Skeletal muscle cell (primary cell): ENCODE results near the gene FBXO27.
"Not testable (repeated sequence)": the region's sequence is repeated elsewhere in the genome, so short reads cannot be mapped to it uniquely, and the experiment has no call there.

Source experiments
- DNase-seq: peaks from one replicate; pipeline ENCODE4 v3.0.0-alpha.2; 2010; ENCODE audit warnings: low read depth
- H3K4me3 ChIP-seq: 2 replicates; pipeline ENCODE4 v1.5.1; 2011; ENCODE audit warnings: low read depth, mild to moderate bottlenecking, control low read depth, low read length, moderate library complexity

FBXO27 gene

DNA sequence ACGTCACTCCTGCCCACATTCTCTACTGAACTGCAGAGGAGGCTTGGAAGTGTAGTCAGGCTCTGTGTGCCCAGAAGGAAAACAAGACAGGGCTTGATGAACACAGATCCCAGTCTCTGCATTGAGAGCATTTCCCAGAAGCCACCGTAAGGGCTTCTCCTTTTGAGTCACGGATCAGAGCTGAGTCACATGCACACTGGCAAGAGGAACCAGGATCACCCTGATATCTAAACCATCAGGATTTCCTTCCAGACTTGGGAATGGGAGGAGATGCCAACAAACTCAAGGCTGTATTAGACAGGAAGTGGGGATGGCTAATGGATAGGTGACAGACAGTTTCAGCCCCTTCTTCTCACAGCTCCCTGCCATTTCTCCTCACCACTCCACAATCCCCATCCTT, 39.1 kb downstream of the FBXO27 start:
- no peak for DNase-seq
- no peak overlapping the region for H3K4me3 ChIP-seq

DNA sequence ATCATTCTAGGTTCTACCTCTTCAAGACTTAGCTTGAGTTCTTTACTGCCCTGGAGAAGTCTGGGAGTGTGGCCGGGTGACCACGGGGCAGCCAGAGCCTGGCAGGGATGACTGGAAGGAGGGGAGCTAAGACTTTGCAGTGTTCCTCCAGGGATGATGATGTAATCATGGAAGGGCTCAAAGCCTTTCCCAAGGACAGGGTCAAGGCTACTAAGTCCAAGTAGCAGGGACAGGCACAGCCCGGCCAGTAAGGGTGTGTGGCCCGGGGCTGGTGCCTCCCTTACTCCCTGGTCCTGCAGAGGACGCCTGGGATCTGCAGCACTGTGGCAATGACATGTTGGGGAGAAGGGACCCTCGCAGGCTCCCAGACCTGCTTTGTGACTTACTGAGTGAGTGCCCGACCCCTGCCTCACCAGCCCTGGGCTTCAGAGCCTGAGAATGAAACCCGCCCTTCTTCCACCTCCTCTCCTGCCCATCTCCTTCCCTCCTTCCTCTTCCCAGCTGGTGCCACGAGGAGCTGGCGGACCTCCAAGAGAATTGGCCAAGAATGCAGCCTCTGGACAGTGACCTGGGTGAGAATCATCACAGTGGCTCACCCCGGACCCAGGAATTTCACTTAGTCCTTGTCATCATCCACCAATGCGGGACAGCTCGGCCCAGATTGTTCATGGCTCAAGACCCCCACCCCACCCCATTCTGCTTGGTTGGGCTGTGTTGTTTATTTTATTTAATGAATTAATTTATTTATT, 41.2 kb downstream of the FBXO27 start:
- DNase-seq, result no peak
- H3K4me3 ChIP-seq, result no peak overlapping the region

DNA sequence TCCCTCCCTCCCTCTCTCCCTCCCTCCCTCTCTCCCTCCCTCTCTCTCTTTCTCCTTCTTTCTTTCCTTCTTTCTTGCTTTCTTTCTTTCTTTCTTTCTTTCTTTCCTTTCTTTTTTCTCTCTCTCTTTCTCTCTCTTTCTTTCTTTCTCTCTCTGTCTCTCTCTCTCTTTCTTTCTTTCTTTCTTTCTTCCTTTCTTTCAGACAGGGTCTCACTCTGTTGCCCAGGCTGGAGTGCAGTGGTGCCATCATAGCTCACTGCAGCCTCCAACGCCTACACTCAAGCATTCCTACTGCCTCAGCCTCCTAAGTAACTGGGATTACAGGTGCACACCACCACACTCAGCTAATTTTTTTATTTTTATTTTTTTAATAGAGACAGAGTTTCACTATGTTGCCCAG, 42.7 kb downstream of the FBXO27 start:
- not testable (repeated sequence) for H3K4me3 ChIP-seq, DNase-seq

DNA sequence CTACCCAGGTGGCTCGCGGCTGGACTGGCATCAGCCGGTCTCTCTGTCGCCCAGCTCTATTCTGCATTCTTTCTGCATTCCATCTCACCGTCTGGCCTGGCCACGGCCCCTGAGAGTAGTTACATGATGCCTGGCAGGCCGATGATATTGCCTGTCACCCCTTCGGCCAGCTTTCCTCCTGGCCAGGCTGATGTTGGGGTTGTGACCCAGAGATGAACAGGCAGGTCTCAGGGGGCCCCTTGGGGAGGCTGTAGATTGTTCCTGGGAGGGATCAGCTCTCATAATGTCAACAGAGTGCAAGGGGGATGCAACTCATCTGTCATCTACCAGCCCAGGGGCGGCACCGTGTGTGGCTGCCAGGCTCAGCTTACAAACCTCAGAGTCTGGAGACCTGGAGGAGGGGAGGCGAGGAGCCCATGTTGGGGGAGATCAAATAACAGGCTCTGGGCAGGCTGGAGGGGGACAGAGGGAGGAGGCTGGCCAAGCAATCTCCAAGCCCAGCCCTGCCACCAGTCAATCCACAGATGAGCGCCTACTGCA, 43.2 kb downstream of the FBXO27 start:
- H3K4me3 ChIP-seq, result no peak overlapping the region
- no peak for DNase-seq

DNA sequence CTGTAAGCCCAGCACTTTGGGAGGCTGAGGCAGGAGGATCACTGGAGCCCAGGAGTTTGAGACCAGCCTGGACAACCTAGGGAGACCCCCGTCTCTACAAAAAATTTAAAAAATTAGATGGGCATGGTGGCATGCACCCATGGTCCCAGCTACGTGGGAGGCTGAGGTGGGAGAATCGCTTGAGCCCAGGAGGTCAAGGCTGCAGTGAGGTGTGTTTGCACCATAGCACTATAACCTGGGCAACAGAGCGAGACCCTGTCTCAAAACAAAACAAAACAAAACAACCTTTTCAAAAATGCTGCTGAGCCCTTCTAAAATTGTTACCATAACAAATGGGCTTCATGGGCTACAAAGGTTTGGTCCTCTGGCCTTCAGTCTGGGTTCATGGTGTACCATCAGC, 43.7 kb downstream of the FBXO27 start:
- not testable (repeated sequence) for H3K4me3 ChIP-seq, DNase-seq

DNA sequence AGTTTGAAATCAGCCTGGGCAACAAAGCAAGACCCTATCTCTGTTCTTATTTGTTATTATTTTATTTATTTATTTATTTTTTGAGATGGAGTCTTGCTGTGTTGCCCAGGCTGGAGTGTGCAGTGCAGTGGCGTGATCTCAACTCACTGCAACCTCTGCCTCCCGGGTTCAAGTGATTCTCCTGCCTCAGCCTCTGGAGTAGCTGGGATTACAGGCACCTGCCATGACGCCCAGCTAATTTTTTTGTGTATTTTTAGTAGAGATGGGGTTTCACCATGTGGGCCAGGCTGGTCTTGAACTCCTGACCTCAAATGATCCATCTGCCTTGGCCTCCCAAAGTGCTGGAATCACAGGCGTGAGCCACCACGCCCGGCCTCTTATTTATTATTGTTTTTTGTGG, 44.6 kb downstream of the FBXO27 start:
- DNase-seq, H3K4me3 ChIP-seq: not testable (repeated sequence)

DNA sequence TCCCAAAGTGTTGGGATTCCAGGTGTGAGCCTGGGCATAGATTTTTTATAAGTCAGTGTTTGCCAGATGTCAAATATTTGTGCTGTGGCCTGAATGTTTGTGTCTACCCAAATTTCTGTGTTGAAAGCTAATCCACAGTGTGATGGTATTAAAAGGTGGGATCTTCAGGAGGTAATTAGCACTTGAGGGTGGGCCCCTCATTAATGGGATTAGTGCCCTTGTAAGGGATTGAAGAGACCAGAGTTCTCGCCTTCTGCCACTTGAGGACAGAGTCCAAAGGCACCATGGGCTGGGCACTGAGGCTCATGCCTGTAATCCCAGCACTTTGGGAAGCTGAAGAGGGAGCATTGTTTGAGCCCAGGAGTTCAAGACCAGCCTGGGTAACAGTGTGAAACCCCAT, 47.1 kb downstream of the FBXO27 start:
- H3K4me3 ChIP-seq, result no peak overlapping the region
- DNase-seq, result no peak

DNA sequence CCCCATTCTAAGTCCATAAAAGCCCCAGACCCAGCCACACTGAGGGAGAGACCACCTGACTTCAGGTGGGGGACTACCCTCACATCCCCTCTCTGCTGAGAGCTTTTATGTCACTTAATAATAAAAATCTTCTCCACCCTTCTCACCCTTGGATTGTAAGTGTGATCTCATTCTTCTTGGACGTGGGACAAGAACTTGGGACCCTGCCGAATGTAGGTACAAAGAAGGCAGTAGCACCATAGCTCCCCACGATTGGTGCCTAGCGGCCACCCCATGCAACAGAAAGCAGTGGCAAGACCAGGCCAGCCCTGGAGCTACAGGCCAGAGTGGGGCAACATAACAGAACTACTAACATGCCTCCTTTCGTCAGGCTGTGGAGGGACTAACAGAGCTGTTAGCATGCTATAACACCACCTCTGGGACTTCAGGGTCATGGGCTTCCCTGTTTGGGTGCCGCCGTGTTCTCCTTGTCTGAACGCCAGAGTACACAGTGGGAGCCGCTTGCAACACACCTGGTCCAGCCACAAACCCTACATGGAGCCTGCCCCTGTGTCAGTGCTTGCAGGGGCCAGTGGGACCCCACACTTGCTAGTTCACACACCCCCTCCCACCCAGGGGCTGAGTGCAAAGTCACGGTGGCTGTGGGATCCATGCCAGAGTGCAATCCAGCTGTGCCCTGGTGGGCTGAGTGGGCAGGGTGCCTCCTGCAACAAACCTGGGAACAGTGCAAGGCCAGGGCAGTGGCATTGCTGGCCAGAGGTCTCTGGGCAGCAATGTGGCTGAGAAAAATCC, 51.6 kb downstream of the FBXO27 start:
- no peak for DNase-seq
- H3K4me3 ChIP-seq, result no peak overlapping the region

DNA sequence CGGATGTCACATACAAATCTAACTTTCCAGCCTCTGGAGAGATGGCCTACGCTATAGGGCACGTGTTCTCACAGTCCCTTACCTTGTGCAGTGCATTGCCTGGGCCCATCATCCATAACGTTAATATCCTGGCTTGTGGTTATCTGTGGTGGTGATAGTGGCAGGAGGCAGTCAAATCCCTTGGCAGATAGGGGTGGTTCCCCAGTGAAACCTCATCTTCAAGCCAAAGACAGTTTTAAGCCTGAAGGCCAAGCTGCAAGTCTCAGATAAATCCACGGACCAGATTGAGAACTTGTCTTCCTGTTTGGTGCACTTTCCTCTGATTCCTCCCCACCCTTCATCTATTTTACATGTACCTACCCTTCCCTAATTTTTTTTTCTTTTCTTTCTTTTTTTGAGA, 52.5 kb downstream of the FBXO27 start:
- H3K4me3 ChIP-seq, result no peak overlapping the region
- DNase-seq, result no peak

DNA sequence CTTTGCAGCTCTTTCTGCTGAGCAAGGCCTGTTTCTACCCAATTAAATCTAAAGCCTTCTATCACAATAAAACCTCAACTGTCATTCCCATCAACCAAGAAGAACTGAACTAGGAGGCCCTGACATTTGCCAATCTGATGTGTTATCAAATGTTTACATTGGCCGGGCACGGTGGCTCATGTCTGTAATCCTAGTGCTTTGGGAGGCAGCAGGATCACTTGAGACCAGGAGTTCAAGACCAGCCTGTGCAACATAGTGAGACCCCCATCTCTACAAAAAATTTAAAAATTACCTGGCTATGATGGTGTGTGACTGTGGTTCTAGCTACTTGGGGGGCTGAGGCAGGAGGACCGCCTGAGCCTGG, 54.0 kb downstream of the FBXO27 start:
- no peak overlapping the region for H3K4me3 ChIP-seq
- DNase-seq, result no peak

DNA sequence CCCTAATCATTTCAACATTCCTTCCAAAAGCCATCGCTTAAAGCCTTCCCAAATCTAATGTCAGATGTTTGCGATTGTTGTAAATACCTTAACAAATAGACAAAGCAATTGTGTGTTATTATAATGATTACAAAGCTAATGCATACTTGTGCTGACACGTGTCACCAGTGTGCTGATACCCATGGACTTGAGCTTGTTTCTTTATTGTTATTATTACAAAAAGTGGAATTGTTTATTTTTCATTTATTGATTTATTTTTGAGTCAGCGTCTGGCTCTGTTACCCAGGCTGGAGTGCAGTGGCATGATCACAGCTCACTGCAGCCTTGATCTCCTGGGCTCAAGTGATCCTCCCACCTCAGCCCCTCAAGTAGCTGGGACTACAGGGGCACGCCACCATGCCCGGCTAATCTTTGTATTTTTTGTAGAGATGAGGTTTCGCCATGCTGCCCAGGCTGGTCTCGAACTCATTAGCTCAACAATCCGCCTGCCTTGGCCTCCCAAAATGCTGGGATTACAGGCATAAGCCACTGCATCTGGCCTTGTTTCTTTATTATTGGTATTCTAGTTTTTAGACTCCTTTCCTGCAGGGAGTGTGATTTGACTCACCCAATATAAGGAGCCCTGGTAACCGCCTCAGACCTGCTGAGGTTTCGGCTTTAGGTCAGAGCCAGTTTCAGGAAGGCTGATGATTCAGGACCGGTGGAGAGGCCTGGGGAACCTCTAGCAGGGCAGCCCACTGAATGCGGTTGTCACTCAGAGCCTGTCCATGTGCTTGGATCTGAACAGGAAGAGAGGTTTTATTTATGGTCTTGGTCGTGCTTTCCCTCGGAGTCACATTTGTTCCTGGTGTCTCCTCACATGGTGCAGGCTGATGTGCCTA, 54.7 kb downstream of the FBXO27 start:
- DNase-seq, result no peak
- no peak overlapping the region for H3K4me3 ChIP-seq

DNA sequence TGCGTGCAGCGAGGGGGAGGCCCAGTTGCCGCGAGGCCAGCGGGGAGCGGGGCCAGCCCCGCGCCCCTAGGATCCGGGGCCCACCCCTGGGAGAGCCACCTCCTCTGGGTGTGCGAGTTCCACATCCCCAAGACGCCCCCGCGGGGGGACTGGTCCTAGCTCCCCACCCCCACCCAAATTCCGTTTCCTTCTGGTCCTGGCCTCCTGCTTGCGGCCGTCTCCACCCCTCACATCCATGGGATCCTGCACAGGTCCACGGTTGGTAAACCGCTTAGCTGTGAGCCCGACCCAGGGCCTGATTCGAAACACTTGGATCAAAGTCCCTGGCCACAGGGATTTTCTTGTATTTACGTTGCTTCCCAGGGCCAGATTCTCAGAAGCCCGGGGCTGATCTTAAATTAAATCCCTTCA, 56.5 kb downstream of the FBXO27 start:
- DNase-seq, result no peak
- H3K4me3 ChIP-seq, result peak overlapping the region; percentile 66

DNA sequence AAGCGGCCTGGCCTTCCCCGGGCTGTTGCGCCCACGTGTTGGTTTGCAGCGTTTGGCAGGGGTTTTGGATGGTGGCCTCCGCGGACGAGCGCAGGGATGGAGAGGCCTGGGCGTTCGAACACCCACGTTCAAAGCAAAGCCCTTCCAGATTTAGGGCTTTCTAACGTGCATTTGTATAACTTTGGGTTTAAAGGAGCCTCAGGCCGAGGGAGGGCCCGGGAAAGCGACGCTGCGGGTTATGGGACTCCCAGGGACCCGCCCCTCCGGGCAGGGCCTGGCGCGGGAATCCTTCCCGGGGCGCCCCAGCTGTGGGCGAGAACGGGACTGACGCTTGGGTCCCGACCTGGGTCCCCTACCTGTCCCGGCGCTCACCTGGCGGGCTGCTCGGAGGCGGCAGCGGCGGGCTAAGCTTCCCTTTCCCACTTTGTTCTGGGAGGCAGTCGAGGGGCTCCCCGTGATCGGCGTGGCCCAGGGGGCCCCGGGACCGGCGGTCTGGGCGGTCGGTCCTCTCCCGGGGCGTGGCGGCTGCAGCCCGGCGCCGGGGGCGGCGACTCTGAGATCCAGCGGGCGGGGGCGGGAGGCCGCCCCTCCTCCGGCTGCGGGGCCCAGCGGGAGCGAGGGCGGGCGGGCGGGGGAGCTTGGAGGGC, 57.0 kb downstream of the FBXO27 start, which contains the start of gene FBXO17:
FBXO17 (minus strand) TSS at position 529 of the 647 bp plus-strand sequence. CDS start 25,423 bp downstream, outside the sequence.
- H3K4me3 ChIP-seq, result peak within 1 kb of the TSS; percentile 66
- no peak for DNase-seq

DNA sequence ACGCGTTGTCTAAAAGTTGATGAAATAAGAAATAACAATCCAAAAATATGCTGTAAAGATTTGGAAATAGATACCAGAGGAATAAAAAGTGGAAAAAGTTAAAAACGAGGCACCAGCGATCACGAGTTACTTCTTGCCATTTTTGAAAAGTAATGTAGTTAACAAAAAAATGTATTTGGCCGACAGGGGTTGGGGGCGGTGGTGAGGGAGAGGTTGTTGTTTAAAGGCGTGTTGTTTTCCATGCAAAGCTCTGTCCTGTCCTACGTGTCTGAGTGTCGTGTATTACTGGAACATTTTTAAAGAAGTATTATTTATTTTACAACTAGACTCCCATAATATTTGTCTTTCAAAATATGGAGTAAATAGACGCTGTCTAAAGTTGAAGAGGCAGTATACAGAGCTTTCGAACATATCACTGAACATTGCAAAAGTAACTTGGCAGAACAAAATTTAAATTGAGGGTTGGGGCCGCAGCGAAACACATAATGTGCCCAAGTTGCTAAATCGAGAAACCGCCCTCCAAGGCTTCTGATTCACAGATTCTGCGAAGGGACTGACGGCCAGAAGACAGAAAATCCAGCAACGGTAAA, 57.6 kb downstream of the FBXO27 start:
- peak overlapping the region; percentile 66 for H3K4me3 ChIP-seq
- no peak for DNase-seq
